ENCODE data around the gene RPL39.

GRCh38 chrX:119817130-119817690, 25.8 kb upstream of the RPL39 start:
- no peak for TF ChIP-seq CTCF (IDR thresholded peaks at IDR 0.05; ENCODE audit: insufficient read depth, low read length, poor library complexity, severe bottlenecking)
- TF ChIP-seq EZH2phosphoT487 (conservative IDR thresholded peaks at IDR 0.05; ENCODE audit: low read length): no peak

Measured in SU-DHL-6 (cell line).